Ascending aorta (tissue), 2 donors: Measurements from ENCODE around the gene GRM7. TPM values are rescaled to one million over a fixed set of nuclear protein-coding genes. Genes with fewer than 3 reads are reported as not detected.
A peak's percentile ranks its signal among the peaks of the same experiment; 100 is the strongest.

Experiments
- DNase-seq, 2 donors: peaks; one replicate each; pipeline ENCODE4 v3.0.0-alpha.2; 2019; ENCODE audit warnings: low spot score in 2 of 2
- H3K27ac ChIP-seq, 2 donors: fragments of 200-600 bp; sonication (generic); one replicate each; pipeline ENCODE4 v1.5.1; 2016 to 2017; ENCODE audit warnings: mild to moderate bottlenecking in 1 of 2
- H3K27me3 ChIP-seq: fragments of 200-600 bp; sonication (generic); one replicate; pipeline ENCODE4 v1.5.1; 2017
- H3K36me3 ChIP-seq, 2 donors: fragments of 200-600 bp; sonication (generic); one replicate each; pipeline ENCODE4 v1.5.1; 2016
- H3K4me1 ChIP-seq, 2 donors: fragments of 200-600 bp; sonication (generic); one replicate each; pipeline ENCODE4 v1.5.1; 2016 to 2017; ENCODE audit warnings: mild to moderate bottlenecking in 1 of 2
- H3K4me3 ChIP-seq, 2 donors: fragments of 200-600 bp; sonication (generic); one replicate each; pipeline ENCODE4 v1.5.1; 2016 to 2017; ENCODE audit warnings: mild to moderate bottlenecking in 1 of 2
- H3K9me3 ChIP-seq, 2 donors: fragments of 200-600 bp; sonication (generic); one replicate each; pipeline ENCODE4 v1.5.1; 2016
- CTCF ChIP-seq, 3 experiments: fragments of 200-600 bp in 2 of 3; fragments of 450-650 bp in 1 of 3; sonication (generic) in 2 of 3; IDR thresholded peaks; one replicate each; pipeline ENCODE4 v1.5.1; 2016 to 2019; ENCODE audit warnings: antibody characterized with exemption in 3 of 3, mild to moderate bottlenecking in 1 of 3, moderate library complexity in 1 of 3
- intact Hi-C: fragments of 100-400 bp; cut with DNase I; formaldehyde crosslinking; loops from one replicate; pipeline ENCODE4 v1.15.1; 2023
- total RNA-seq: library from RNA; depleted of rRNA; stranded (reverse); fragments of >200 nt; gene quantifications from one replicate; pipeline ENCODE4 v1.1.0, GENCODE V29; 2016

GRM7 gene
- total RNA-seq, 1 donor from 2014 or later, result 4.8 TPM

GRCh38 chr3:7646851-7647250 lies 785.9 kb downstream of the GRM7 start:
- TF ChIP-seq CTCF (IDR thresholded peaks at IDR 0.05), result no peak
- Histone ChIP-seq H3K4me3 (no peak overlapping the region), H3K4me1 (peaks cover 0 to 8% of the 10 kb centered on the region in 2 donors), H3K27me3 (no peaks in the 10 kb centered on the region), H3K36me3 (no peaks in the 10 kb centered on the region), H3K9me3 (no peaks in the 10 kb centered on the region), H3K27ac (no peak overlapping the region)
- intact Hi-C loops, result no loop called here
- no peak for DNase-seq

- Histone ChIP-seq H3K4me1 (peaks cover 0 to 8% of the 10 kb centered on the region in 2 donors), H3K36me3 (no peaks in the 10 kb centered on the region), H3K27me3 (no peaks in the 10 kb centered on the region), H3K9me3 (no peaks in the 10 kb centered on the region), H3K4me3 (no peak overlapping the region), H3K27ac (no peak overlapping the region)
- TF ChIP-seq CTCF (IDR thresholded peaks at IDR 0.05), result no peak
- intact Hi-C loops, result no loop called here
- no peak for DNase-seq
Measured at GRCh38 chr3:7650466-7650865, 789.6 kb downstream of the GRM7 start.

- no peaks in the 10 kb centered on the region for H3K9me3 ChIP-seq
- H3K36me3 ChIP-seq, result no peaks in the 10 kb centered on the region
- H3K4me3 ChIP-seq, result no peak overlapping the region
- no peak for DNase-seq
- no peaks in the 10 kb centered on the region for H3K27me3 ChIP-seq
- intact Hi-C loops, result no loop called here
- no peak for TF ChIP-seq CTCF (IDR thresholded peaks at IDR 0.05)
- H3K27ac ChIP-seq, result no peak overlapping the region
- H3K4me1 ChIP-seq, result peaks cover 0 to 8% of the 10 kb centered on the region in 2 donors
Measured at GRCh38 chr3:7651274-7651673, 790.4 kb downstream of the GRM7 start.

GRCh38 chr3:7657214-7658112 lies 796.5 kb downstream of the GRM7 start:
- Histone ChIP-seq H3K27me3 (no peaks in the 10 kb centered on the region), H3K4me1 (peaks cover 0 to 3% of the 10 kb centered on the region in 2 donors), H3K27ac (peak overlapping the region; percentile 14 to 15), H3K9me3 (no peaks in the 10 kb centered on the region), H3K36me3 (no peaks in the 10 kb centered on the region), H3K4me3 (no peak overlapping the region)
- TF ChIP-seq CTCF (IDR thresholded peaks at IDR 0.05), result no peak
- intact Hi-C loops, result no loop called here
- DNase-seq, result no peak

GRCh38 chr3:7658294-7658693 lies 797.4 kb downstream of the GRM7 start:
- no peaks in the 10 kb centered on the region for H3K9me3 ChIP-seq
- intact Hi-C loops, result no loop called here

More at GRCh38 chr3:7658294-7658693, 797.4 kb downstream of the GRM7 start:
- H3K27ac ChIP-seq, result no peak overlapping the region
- no peak overlapping the region for H3K4me3 ChIP-seq
- DNase-seq, result no peak
- TF ChIP-seq CTCF (IDR thresholded peaks at IDR 0.05), result no peak
- H3K36me3 ChIP-seq, result no peaks in the 10 kb centered on the region
- no peaks in the 10 kb centered on the region for H3K27me3 ChIP-seq
- peaks cover 0 to 3% of the 10 kb centered on the region in 2 donors for H3K4me1 ChIP-seq
